Hypothalamus (tissue), 51 donors: Measurements from ENCODE around the gene EMC8.
A peak's percentile ranks its signal among the peaks of the same experiment; 100 is the strongest.
"Not testable (repeated sequence)": the region's sequence is repeated elsewhere in the genome, so short reads cannot be mapped to it uniquely, and the experiment has no call there.

Experiments used
- DNase-seq, 51 donors: peaks; one replicate each; lab custom pipeline; 2025; lab: John Stamatoyannopoulos, UW

The EMC8 gene

GRCh38 chr16:85819245-85819644 lies 19.9 kb upstream of the EMC8 start:
- DNase-seq = peak in 36 of 51 donors; percentile 4 to 75 (median 40)

DNA sequence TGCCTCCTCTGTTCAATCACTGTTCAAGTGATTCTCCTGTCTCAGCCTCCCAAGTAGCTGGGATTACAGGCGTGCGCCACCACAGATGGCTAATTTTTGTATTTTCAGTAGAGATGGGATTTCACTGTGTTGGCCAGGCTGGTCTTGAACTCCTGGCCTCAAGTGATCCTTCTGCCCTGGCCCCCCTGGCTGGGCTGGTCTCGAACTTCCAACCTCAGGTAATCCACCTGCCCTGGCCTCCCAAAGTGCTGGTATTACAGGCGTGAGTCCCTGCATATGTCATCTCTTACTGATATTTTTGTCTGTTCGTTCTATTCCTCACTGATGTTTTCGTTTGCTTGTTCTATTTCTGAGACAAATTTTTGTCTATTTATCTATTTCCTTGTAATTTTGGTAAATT lies 17.9 kb upstream of the EMC8 start:
- DNase-seq = not testable (repeated sequence)

DNA sequence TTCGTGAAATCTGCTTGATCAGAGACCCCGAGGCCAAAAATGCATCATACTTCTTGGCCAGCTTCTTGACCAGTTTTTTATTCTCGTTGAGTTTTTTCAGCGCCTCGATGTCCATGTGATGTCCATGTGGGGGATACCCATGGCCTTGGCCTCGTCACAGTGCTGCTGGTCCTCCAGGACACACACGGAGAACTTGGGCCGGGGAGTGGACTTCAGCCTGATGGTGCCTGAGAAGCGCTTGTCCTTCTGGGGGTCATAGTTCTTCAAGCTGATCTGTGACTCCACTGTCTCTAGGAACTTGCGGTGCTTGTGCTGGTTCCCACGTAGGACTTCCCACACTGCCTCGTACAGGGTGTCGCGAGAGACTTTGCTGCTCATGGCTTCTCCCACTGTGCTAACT lies 16.8 kb upstream of the EMC8 start:
- DNase-seq = no peak

DNA sequence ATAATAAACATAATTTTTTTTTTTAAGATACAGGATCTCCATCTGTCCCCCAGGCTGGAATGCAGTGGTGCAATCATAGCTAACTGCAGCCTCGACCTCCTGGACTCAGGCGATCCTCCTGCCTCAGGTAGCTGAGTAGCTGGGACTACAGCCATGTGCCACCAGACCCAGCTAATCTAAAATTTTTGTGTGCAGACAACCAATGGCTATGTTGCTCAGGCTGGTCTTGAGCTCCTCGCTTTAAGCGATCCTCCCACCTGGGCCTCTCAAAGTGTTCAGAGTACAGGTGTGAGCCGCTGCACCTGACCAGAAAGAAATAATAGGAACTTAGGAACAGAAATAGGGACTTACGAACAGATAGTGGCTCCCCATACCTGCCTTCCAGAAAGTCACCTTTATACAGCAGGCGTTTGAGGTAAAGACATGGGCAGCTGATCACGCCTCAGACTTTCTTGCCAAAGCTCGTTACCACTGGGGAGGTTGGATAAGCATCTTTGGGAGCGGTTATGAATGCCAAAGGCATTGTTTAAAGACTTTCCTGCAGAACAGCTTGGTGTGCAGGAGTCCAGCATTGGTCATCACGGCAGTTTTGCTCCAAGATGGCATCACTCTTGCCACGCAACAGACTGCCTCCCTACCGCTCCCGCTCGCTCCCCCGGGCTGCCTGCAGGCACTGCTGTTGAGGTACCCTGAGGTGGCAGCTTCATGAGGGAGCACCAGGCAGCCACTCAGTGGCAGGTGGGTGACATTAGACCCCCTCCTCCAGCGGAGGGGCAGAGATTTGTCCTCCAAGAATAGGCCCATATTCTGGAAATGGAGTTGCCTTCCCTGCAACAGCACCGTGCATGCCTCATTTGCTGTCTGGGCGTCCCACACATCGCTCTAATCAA lies 13.7 kb upstream of the EMC8 start:
- no peak for DNase-seq

GRCh38 chr16:85812031-85812807 lies 12.9 kb upstream of the EMC8 start:
- no peak for DNase-seq

- DNase-seq = no peak
These were observed 11.4 kb upstream of the EMC8 start for GRCh38 chr16:85810742-85811115.

DNA sequence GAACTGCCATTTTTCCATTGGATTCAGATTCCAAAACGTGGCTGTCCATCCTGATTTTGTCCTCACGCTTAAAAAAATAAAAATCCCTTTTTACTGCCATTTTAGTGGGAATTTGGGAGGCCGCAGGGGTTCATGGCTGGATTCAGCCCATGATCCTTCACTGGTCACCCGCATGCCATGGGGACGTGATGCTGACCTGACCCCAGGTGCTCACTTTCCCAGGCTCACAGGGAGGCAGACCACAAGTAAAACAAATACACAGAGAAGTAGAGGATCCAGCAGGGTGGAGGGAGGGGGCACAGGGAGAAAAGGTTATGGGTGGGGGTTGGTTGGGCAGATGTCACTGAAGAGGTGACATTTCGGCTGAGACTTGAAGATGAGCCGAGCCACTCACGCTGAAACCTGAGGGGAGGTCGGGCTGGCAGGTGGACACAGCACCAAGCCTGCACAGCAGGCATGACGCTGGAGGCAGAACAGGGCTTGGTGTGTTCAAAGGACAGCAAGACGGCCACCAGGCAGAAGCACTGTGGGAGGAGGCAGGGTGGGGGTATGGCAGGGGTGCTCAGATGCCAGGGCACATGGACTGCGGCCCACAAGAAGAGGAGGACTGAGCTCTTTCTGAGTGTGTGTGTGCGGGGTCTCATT lies 10.9 kb upstream of the EMC8 start:
- DNase-seq = no peak

GRCh38 chr16:85809645-85810044 lies 10.3 kb upstream of the EMC8 start:
- no peak for DNase-seq

GRCh38 chr16:85808926-85809325 lies 9.6 kb upstream of the EMC8 start:
- no peak for DNase-seq

GRCh38 chr16:85808104-85808503 lies 8.8 kb upstream of the EMC8 start:
- not testable (repeated sequence) for DNase-seq

DNA sequence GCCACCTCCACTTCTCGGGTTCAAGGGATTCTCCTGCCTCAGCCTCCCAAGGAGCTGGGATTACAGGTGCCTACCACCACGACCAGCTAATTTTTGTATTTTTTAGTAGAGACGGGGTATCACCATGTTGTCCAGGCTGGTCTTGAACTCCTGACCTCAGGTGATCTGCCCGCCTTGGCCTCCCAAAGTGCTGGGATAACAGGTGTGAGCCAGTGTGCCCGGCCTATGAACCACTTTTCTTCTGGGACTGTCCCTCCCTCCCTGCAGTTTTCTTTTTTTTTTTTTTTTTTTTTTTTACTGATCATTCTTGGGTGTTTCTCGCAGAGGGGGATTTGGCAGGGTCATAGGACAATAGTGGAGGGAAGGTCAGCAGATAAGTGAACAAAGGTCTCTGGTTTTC lies 8.0 kb upstream of the EMC8 start:
- not testable (repeated sequence) for DNase-seq

- DNase-seq = no peak
These were observed 7.2 kb upstream of the EMC8 start for GRCh38 chr16:85806539-85806938.

DNA sequence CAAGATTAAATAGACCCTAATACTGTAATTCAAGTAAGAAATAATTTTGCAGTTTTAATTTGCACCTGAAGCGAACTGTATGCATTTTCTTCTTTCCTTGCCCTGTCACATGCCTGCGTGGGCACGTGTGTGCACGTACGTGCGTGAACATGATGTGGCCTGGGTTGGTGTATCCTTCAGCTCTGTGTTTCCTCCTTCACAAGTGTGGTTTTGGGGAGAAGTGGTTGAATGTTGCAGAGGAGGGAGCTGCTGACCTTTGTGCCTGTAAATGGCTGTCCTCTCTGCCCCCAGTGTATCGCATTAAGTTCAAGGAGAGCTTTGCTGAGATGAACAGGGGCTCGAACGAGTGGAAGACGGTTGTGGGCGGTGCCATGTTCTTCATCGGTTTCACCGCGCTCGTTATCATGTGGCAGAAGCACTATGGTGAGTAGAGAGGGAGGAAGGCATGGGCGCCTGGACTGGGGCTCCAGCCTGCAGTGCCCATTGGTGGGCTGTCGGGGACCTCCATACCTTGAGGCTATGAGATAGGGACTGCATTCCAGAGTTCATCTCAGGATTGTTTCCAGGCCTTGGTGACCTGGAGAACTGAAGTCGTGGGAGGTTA lies 6.2 kb upstream of the EMC8 start:
- no peak for DNase-seq

DNA sequence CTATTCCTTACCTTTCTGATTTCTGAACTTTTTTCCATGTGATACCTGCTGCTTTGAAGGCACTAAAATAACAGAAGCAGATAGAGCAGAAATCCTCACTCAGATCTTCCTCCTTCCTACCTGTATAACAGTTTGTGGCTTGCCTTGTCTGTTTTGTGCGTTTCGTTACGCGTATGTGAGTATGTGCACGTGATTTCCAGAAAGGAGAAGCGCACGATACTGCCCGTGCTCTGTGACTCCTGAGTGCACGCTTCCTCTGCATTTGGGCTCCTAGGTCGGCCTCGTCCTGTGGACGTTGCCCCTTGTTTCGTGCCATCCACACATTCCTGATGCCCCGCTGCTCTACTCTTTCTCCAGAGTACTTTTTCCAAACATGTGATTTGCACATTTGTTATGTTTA lies 4.2 kb upstream of the EMC8 start:
- no peak for DNase-seq

DNA sequence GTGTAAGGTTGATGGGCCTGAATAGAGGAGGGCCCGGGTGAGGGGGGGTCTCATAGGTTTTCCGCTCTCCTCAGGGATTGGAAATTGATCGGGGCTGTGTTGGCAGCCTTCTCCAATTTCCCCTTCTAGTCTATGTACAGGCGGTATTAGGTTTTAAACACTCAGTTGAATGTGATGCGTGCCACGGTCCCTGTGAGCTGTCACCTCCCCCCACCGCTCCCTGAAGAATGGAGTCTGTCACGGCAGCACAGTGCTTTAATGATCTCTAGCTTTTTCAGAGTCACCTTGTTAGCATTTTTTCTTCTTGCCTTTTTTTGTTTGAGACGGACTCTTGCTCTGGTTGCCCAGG lies 951 bp upstream of the EMC8 start:
- peak in 1 of 51 donors; percentile 12 for DNase-seq

DNA sequence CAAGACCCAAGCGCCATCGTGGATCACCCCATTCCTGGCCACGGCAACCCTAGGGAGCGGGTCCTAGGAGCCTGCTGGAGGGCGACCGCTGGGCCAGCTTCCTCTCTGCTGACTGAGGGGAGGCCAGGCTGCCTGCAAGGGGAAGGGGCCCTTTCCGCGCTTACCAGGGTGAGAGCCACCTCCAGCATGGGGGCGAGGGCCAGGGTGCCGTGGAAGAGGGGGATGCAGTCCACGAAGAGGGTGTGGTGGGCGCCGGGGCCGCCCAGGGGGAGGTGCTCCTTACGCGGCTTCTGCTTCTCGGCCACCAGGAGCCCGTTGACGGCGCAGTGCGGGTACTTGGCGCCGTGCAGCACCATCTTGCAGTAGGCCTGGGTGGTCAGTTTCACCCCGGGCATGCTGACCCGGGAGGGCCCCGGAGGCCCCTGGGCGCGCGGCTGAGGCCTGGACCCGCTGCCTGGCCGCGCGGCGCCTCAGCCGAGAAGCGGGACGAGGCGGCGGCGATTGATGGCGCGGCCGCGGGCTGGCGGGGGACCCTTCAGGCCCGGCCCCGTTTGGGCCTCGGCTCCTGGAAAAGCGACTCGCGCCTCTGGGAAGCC lies 345 bp downstream of the EMC8 start:
- peak in 5 of 51 donors; percentile 29 to 56 (median 33) for DNase-seq

GRCh38 chr16:85798283-85798776 lies 1.0 kb downstream of the EMC8 start:
- no peak for DNase-seq

- no peak for DNase-seq
These were observed 2.7 kb downstream of the EMC8 start for GRCh38 chr16:85796599-85796998.

DNA sequence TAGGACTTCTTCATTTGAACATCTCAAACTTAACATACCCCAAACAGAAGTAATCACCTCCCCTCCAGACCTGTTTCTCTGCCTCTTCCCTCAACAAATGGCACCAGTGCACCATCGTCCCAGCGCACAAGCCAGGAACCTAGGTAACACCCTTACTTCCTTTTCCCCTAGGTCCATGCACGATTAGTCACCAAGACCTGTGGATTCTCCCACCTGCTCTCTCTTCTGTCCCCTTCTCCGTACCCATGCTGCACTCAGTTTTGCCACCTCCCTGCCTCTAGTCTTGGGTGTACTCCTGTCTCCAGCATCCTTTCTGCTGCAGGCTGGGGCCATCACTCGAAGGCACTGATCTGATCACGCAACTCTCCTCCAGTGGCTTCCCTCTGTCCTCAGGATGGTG lies 3.2 kb downstream of the EMC8 start:
- DNase-seq = no peak

GRCh38 chr16:85794696-85795095 lies 4.6 kb downstream of the EMC8 start:
- DNase-seq = no peak
